C4-2B (cell line): ENCODE measurements around the gene NHLH2.

Source experiments
- CTCF ChIP-seq: fragments of 450-650 bp; conservative IDR thresholded peaks from 2 replicates; pipeline ENCODE4 v1.5.1; 2017; ENCODE audit warnings: mild to moderate bottlenecking
- ZFX ChIP-seq: fragments of 450-650 bp; IDR thresholded peaks from 2 replicates; pipeline ENCODE4 v1.6.1; 2017

DNA sequence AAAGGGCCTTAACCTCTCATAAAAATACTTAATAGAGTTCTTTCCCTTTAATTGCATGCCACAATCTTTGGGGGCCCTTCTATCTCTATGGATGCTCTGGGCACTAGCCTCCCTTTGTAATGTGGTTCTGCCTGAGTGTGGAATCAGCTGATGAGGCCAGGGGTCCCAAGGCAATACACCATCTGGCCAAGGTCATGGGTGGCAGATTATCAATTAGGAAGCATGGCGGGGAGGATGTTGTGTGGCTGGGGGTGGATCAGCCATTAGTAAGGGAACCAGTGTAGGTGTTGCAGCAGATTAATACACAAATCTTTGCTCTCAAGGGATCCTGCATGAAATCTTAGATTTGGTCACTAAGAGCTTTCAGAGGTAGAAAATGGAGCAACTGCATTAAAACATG, 35.3 kb downstream of the NHLH2 start:
- TF ChIP-seq CTCF (no peak), ZFX (no peak)
